SK-N-DZ (cell line): Measurements from ENCODE around the gene DNAJB1.
A peak's percentile ranks its signal among the peaks of the same experiment; 100 is the strongest.

Experiments used
- DNase-seq: peaks from one replicate; pipeline ENCODE4 v3.0.0-alpha.2; 2015; ENCODE audit warnings: low spot score
- small RNA-seq, 2 experiments: library from RNA; depleted of rRNA; stranded (forward); fragments of <200 nt; gene quantifications; one replicate each; pipeline ENCODE3, GENCODE V24; 2014

DNAJB1 gene

GRCh38 chr19:14473073-14473977 is 44.9 kb downstream of the DNAJB1 start:
- DNase-seq = no peak

DNA sequence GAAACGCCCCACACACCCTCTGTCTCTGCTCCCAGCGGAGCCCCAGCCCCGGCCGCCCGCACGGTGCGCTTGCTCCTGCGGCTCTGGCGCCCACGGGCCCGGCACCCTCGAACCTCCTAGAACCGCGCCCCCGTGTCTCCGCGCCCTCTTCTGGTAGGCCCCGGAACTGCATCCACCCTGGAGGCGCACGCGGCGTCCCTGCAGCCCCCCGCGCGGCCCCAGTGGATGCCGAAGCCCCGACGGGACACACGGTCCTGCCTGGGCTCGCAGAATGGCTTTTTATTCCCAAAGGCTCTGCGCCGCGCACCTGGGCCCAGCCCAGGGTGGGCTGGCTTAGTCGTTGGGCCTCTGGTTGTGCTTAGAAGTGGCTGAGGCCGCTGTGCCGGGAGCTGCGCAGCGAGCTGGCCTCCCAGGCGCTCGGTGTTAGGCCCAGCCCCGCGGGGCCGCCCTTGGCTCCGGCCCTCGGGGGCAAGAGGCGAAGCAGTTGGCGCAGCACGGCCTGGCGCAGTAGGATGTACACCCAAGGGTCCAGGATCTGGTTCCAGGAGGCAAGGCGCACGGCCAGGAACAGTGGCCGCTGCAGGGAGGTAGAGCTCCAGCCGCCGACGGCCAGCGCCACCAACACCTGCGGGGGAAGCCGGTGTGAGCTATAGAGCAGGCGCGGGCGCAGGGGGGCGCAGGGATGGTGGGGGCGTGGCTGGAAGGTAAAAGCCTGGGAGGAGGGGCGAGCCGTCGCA is 45.8 kb downstream of the DNAJB1 start:
- peak; percentile 52 for DNase-seq

DNA sequence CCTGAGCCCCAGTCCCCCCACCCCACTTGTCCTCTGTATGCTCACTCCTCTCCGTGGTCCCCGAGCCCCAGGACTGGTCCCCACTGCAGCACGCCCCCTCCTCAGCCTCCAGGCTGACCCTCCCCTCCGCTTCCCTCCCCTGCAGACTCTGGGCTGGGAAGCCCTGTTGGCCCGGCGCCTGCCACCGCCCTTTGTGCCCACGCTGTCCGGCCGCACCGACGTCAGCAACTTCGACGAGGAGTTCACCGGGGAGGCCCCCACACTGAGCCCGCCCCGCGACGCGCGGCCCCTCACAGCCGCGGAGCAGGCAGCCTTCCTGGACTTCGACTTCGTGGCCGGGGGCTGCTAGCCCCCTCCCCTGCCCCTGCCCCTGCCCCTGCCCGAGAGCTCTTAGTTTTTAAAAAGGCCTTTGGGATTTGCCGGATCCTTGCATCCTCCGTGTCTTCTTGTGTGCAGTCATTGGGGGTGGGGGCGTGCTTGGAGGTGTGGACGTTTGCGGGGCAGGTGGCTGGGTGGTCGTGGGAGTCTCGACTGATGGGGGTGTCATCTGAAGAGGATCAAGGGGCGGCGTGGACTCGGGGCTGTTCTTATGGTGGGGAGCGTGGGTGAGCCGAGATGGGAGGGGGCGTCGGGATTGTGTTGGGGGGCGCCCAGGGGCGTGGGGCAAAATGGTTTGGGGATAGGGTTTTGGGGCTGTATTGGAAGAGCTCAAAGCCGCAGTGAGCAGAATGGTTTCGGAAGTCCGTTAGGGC is 46.6 kb downstream of the DNAJB1 start:
- DNase-seq = no peak

DNA sequence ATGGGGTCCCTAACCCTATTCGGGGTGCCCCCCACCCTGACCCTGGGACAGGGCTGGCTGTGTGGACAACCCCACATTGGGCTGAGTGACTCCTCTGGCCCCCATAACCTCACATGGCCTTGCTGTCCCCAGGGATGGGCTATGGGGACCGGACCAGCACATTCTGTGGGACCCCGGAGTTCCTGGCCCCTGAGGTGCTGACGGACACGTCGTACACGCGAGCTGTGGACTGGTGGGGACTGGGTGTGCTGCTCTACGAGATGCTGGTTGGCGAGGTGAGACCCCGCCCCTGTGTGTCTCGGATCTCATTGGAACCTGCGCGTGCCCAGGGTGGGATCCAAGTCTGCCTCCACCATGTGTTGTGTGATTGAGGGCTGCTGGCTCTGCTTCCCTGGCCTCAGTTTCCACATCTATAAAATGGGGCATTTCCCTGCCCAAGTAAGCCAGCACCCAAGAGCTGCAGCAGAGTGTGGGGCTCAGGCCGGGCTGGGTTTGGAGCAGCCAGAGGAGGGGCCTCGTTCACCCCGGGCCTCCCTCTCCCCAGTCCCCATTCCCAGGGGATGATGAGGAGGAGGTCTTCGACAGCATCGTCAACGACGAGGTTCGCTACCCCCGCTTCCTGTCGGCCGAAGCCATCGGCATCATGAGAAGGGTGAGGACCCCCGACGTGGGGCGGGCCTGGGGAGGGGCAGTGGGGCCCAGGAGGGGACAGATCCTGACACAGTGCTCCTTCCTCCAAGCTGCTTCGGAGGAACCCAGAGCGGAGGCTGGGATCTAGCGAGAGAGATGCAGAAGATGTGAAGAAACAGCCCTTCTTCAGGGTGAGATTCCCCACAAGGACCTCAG is 47.9 kb downstream of the DNAJB1 start:
- DNase-seq = no peak

- DNase-seq = no peak
Observed at GRCh38 chr19:14467816-14468215, 50.4 kb downstream of the DNAJB1 start.

GRCh38 chr19:14467391-14467790 is 50.8 kb downstream of the DNAJB1 start:
- DNase-seq = no peak

Small RNAs within 50 kb of the gene (small RNA-seq; reads per million reads assigned to genes)
- 0 reads per million in 2 experiments for gene SNRPGP15
